Sigmoid colon (tissue), 7 donors: ENCODE data around the gene KRTAP4-16. TPM values are rescaled to one million over a fixed set of nuclear protein-coding genes. Genes with fewer than 3 reads are reported as not detected.

Source experiments
- DNase-seq: peaks from one replicate; pipeline ENCODE4 v3.0.0-alpha.2; 2019
- H3K27ac ChIP-seq, 4 donors: fragments of 200-600 bp; sonication (generic); one replicate each; pipeline ENCODE4 v1.5.1; 2016 to 2019; ENCODE audit warnings: mild to moderate bottlenecking in 1 of 4
- H3K27me3 ChIP-seq, 3 donors: fragments of 200-600 bp; sonication (generic); one replicate each; pipeline ENCODE4 v1.5.1; 2019; ENCODE audit warnings: mild to moderate bottlenecking in 1 of 3
- H3K36me3 ChIP-seq, 4 donors: fragments of 200-600 bp; sonication (generic); one replicate each; pipeline ENCODE4 v1.5.1; 2016 to 2019
- H3K4me1 ChIP-seq, 4 donors: fragments of 200-600 bp; sonication (generic); one replicate each; pipeline ENCODE4 v1.5.1; 2017 to 2019
- H3K4me3 ChIP-seq, 4 donors: fragments of 200-600 bp; sonication (generic); one replicate each; pipeline ENCODE4 v1.5.1; 2017 to 2019; ENCODE audit warnings: mild to moderate bottlenecking in 2 of 4, moderate library complexity in 1 of 4
- H3K9me3 ChIP-seq, 4 donors: fragments of 200-600 bp in 3 of 4; sonication (generic) in 3 of 4; one replicate each; pipeline versions ENCODE4 v1.5.1 to v1.6.1; 2013 to 2019
- EP300 ChIP-seq, 4 donors: sonication (generic); formaldehyde crosslinking; IDR thresholded peaks; one replicate each; pipeline ENCODE4 v1.6.1; 2017; ENCODE audit warnings: antibody characterized with exemption in 4 of 4
- POLR2A ChIP-seq, 2 donors: fragments of 450-650 bp; IDR thresholded peaks; one replicate each; pipeline ENCODE4 v1.6.1; 2016; ENCODE audit warnings: antibody characterized with exemption in 2 of 2, mild to moderate bottlenecking in 2 of 2, moderate library complexity in 2 of 2
- POLR2AphosphoS5 ChIP-seq, 4 donors: sonication (generic); formaldehyde crosslinking; IDR thresholded peaks; one replicate each; pipeline ENCODE4 v1.6.1; 2017; ENCODE audit warnings: antibody characterized with exemption in 4 of 4
- WGBS, 2 donors: extraction: QIAGEN DNeasy Blood & Tissue Kit; methylation state at CpG; one replicate each; pipeline ENCODE4 v1.1.7; 2013; 5-methylcytosine and 5-hydroxymethylcytosine counted together
- intact Hi-C: fragments of 100-400 bp; cut with DNase I; formaldehyde crosslinking; loops from one replicate; pipeline ENCODE4 v1.15.1; 2023
- polyA plus RNA-seq, 3 donors: library from polyadenylated mRNA; stranded (reverse); fragments of 200-250 nt; gene quantifications; one replicate each; pipeline ENCODE4 v1.2.3, GENCODE V29; 2013
- total RNA-seq, 4 donors: library from RNA; depleted of rRNA; stranded (reverse); fragments of >200 nt; gene quantifications; one replicate each; pipeline ENCODE4 v1.1.0, GENCODE V29; 2016
- TF ChIP-seq, protein P1 (sequence below), 4 experiments: fragments of 450-650 bp in 3 of 4; fragments of 200-600 bp in 1 of 4; IDR thresholded peaks; one replicate each; pipeline ENCODE4 v1.5.1; 2016 to 2019; ENCODE audit warnings: antibody characterized with exemption in 4 of 4, mild to moderate bottlenecking in 3 of 4, moderate library complexity in 2 of 4
- donor health status: healthy with polysubstance abuse.
- donor health status: Bipolar disorder and iron deficiency.
- donor health status: healthy.

Gene KRTAP4-16
- total and polyA plus RNA-seq, 7 donors, result not detected

- H3K27ac ChIP-seq, result no peak overlapping the region
- no peaks in the 10 kb centered on the region for H3K36me3 ChIP-seq
- H3K27me3 ChIP-seq, result peaks cover 0 to 8% (median 0%) of the 10 kb centered on the region in 3 donors
- no peak overlapping the region for H3K4me3 ChIP-seq
- H3K9me3 ChIP-seq, result no peaks in the 10 kb centered on the region
- DNase-seq, result no peak
- WGBS, 2 donors, result 91% methylated on average over 4 of the region's 4 CpGs
- H3K4me1 ChIP-seq, result no peaks in the 10 kb centered on the region
- no peak for TF ChIP-seq EP300 (IDR thresholded peaks at IDR 0.05)
- TF ChIP-seq POLR2A (IDR thresholded peaks at IDR 0.05), result no peak
- intact Hi-C loops, result no loop called here
These were observed 48.0 kb downstream of the KRTAP4-16 start for GRCh38 chr17:41054025-41054424.

DNA sequence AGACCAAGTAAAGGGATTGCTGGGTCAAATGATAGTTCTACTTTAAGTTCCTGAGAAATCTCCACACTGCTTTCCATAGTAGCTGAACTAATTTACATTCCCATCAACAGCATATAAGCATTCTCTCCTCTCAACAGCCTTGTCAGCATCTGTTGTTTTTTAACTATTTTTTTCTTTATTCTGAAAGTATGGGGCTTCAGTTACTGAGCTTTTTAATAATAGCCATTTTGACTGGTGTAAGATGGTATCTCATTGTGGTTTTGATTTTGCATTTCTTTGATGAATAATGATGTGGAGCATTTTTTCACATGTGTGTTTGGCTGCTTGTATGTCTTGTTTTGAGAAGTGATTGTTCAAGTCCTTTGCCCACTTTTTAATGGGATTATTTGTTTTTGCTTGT, 49.4 kb downstream of the KRTAP4-16 start:
- H3K27ac ChIP-seq, result no peak overlapping the region

More for the DNA sequence above, 49.4 kb downstream of the KRTAP4-16 start:
- no peaks in the 10 kb centered on the region for H3K36me3 ChIP-seq
- H3K9me3 ChIP-seq, result no peaks in the 10 kb centered on the region
- H3K4me1 ChIP-seq, result no peaks in the 10 kb centered on the region
- no peak for DNase-seq
- peaks cover 0 to 19% (median 0%) of the 10 kb centered on the region in 3 donors for H3K27me3 ChIP-seq
- no peak overlapping the region for H3K4me3 ChIP-seq
- intact Hi-C loops, result no loop called here
- TF ChIP-seq EP300 (IDR thresholded peaks at IDR 0.05) (no peak), POLR2A (IDR thresholded peaks at IDR 0.05) (no peak), POLR2AphosphoS5 (IDR thresholded peaks at IDR 0.05) (no peak)
- TF ChIP-seq, protein P1, sequence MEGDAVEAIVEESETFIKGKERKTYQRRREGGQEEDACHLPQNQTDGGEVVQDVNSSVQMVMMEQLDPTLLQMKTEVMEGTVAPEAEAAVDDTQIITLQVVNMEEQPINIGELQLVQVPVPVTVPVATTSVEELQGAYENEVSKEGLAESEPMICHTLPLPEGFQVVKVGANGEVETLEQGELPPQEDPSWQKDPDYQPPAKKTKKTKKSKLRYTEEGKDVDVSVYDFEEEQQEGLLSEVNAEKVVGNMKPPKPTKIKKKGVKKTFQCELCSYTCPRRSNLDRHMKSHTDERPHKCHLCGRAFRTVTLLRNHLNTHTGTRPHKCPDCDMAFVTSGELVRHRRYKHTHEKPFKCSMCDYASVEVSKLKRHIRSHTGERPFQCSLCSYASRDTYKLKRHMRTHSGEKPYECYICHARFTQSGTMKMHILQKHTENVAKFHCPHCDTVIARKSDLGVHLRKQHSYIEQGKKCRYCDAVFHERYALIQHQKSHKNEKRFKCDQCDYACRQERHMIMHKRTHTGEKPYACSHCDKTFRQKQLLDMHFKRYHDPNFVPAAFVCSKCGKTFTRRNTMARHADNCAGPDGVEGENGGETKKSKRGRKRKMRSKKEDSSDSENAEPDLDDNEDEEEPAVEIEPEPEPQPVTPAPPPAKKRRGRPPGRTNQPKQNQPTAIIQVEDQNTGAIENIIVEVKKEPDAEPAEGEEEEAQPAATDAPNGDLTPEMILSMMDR (IDR thresholded peaks at IDR 0.05), result no peak

Other genes with a start within 250 kb of the KRTAP4-16 start
Only the 30 nearest of the 39 such genes appear.
- gene KRT39, start 135.3 kb downstream of the KRTAP4-16 start, total RNA-seq, result not detected
- under 1 TPM in 1 of 3 donors, not detected in 2; 0.07 TPM for gene KRT39, start 135.3 kb downstream of the KRTAP4-16 start, polyA plus RNA-seq
- gene KRT40, start 117.9 kb downstream of the KRTAP4-16 start, total RNA-seq, result not detected
- under 1 TPM in 2 of 3 donors, not detected in 1; 0.16 to 0.60 TPM for gene KRT40, start 117.9 kb downstream of the KRTAP4-16 start, polyA plus RNA-seq
- not detected for gene KRTAP3-3, start 108.0 kb downstream of the KRTAP4-16 start, total RNA-seq
- not detected for gene KRTAP3-3, start 108.0 kb downstream of the KRTAP4-16 start, polyA plus RNA-seq
- gene KRTAP3-2, start 102.3 kb downstream of the KRTAP4-16 start, total RNA-seq, result not detected
- gene KRTAP3-2, start 102.3 kb downstream of the KRTAP4-16 start, polyA plus RNA-seq, result not detected
- gene KRTAP3-1, start 93.1 kb downstream of the KRTAP4-16 start, total RNA-seq, result not detected
- gene KRTAP3-1, start 93.1 kb downstream of the KRTAP4-16 start, polyA plus RNA-seq, result not detected
- gene KRTAP1-5, start 75.0 kb downstream of the KRTAP4-16 start, total RNA-seq, result not detected
- not detected for gene KRTAP1-5, start 75.0 kb downstream of the KRTAP4-16 start, polyA plus RNA-seq
- not detected for gene KRTAP1-4, start 72.0 kb downstream of the KRTAP4-16 start, total RNA-seq
- not detected for gene KRTAP1-4, start 72.0 kb downstream of the KRTAP4-16 start, polyA plus RNA-seq
- not detected for gene KRTAP1-3, start 67.3 kb downstream of the KRTAP4-16 start, total RNA-seq
- gene KRTAP1-3, start 67.3 kb downstream of the KRTAP4-16 start, polyA plus RNA-seq, result not detected
- gene KRTAP1-1, start 60.8 kb downstream of the KRTAP4-16 start, total RNA-seq, result not detected
- not detected for gene KRTAP1-1, start 60.8 kb downstream of the KRTAP4-16 start, polyA plus RNA-seq
- gene KRTAP2-1, start 54.9 kb downstream of the KRTAP4-16 start, total RNA-seq, result not detected
- not detected for gene KRTAP2-1, start 54.9 kb downstream of the KRTAP4-16 start, polyA plus RNA-seq
- gene KRTAP2-2, start 47.0 kb downstream of the KRTAP4-16 start, total RNA-seq, result not detected
- not detected for gene KRTAP2-2, start 47.0 kb downstream of the KRTAP4-16 start, polyA plus RNA-seq
- gene KRTAP2-3, start 42.1 kb downstream of the KRTAP4-16 start, total RNA-seq, result not detected
- gene KRTAP2-3, start 42.1 kb downstream of the KRTAP4-16 start, polyA plus RNA-seq, result not detected
- gene KRTAP2-4, start 36.3 kb downstream of the KRTAP4-16 start, total RNA-seq, result not detected
- not detected for gene KRTAP2-4, start 36.3 kb downstream of the KRTAP4-16 start, polyA plus RNA-seq
- not detected for gene KRTAP4-7, start 18.1 kb downstream of the KRTAP4-16 start, total RNA-seq
- gene KRTAP4-7, start 18.1 kb downstream of the KRTAP4-16 start, polyA plus RNA-seq, result not detected
- not detected for gene KRTAP4-8, start 4.1 kb downstream of the KRTAP4-16 start, total RNA-seq
- gene KRTAP4-8, start 4.1 kb downstream of the KRTAP4-16 start, polyA plus RNA-seq, result not detected
- gene KRTAP4-9, start 3.2 kb upstream of the KRTAP4-16 start, total RNA-seq, result not detected
- not detected for gene KRTAP4-9, start 3.2 kb upstream of the KRTAP4-16 start, polyA plus RNA-seq
- gene KRTAP4-11, start 16.2 kb upstream of the KRTAP4-16 start, total RNA-seq, result not detected
- not detected for gene KRTAP4-11, start 16.2 kb upstream of the KRTAP4-16 start, polyA plus RNA-seq
- gene KRTAP4-12, start 22.0 kb upstream of the KRTAP4-16 start, total RNA-seq, result not detected
- gene KRTAP4-12, start 22.0 kb upstream of the KRTAP4-16 start, polyA plus RNA-seq, result not detected
- gene KRTAP4-6, start 38.3 kb upstream of the KRTAP4-16 start, total RNA-seq, result not detected
- gene KRTAP4-6, start 38.3 kb upstream of the KRTAP4-16 start, polyA plus RNA-seq, result not detected
- gene KRTAP4-5, start 47.6 kb upstream of the KRTAP4-16 start, total RNA-seq, result not detected
- not detected for gene KRTAP4-5, start 47.6 kb upstream of the KRTAP4-16 start, polyA plus RNA-seq
- gene KRTAP4-4, start 58.5 kb upstream of the KRTAP4-16 start, total RNA-seq, result not detected
- gene KRTAP4-4, start 58.5 kb upstream of the KRTAP4-16 start, polyA plus RNA-seq, result not detected
- gene KRTAP4-3, start 66.0 kb upstream of the KRTAP4-16 start, total RNA-seq, result not detected
- gene KRTAP4-3, start 66.0 kb upstream of the KRTAP4-16 start, polyA plus RNA-seq, result not detected
- gene KRTAP4-2, start 76.0 kb upstream of the KRTAP4-16 start, total RNA-seq, result not detected
- gene KRTAP4-2, start 76.0 kb upstream of the KRTAP4-16 start, polyA plus RNA-seq, result not detected
- not detected for gene KRTAP4-1, start 82.7 kb upstream of the KRTAP4-16 start, total RNA-seq
- 1 to 10 TPM in 1 of 3 donors, not detected in 2; 1.4 TPM for gene KRTAP4-1, start 82.7 kb upstream of the KRTAP4-16 start, polyA plus RNA-seq
- gene KRTAP9-1, start 87.7 kb upstream of the KRTAP4-16 start, total RNA-seq, result not detected
- gene KRTAP9-1, start 87.7 kb upstream of the KRTAP4-16 start, polyA plus RNA-seq, result not detected
- gene KRTAP9-2, start 124.4 kb upstream of the KRTAP4-16 start, total RNA-seq, result not detected
- gene KRTAP9-2, start 124.4 kb upstream of the KRTAP4-16 start, polyA plus RNA-seq, result not detected
- gene KRTAP9-3, start 130.2 kb upstream of the KRTAP4-16 start, total RNA-seq, result not detected
- gene KRTAP9-3, start 130.2 kb upstream of the KRTAP4-16 start, polyA plus RNA-seq, result not detected
- not detected for gene KRTAP9-8, start 135.8 kb upstream of the KRTAP4-16 start, total RNA-seq
- gene KRTAP9-8, start 135.8 kb upstream of the KRTAP4-16 start, polyA plus RNA-seq, result not detected
- gene KRTAP9-4, start 147.5 kb upstream of the KRTAP4-16 start, total RNA-seq, result not detected
- gene KRTAP9-4, start 147.5 kb upstream of the KRTAP4-16 start, polyA plus RNA-seq, result not detected
- gene KRTAP9-9, start 153.2 kb upstream of the KRTAP4-16 start, total RNA-seq, result not detected
- not detected for gene KRTAP9-9, start 153.2 kb upstream of the KRTAP4-16 start, polyA plus RNA-seq